Measurements from ENCODE around the gene ZAP70.

DNA sequence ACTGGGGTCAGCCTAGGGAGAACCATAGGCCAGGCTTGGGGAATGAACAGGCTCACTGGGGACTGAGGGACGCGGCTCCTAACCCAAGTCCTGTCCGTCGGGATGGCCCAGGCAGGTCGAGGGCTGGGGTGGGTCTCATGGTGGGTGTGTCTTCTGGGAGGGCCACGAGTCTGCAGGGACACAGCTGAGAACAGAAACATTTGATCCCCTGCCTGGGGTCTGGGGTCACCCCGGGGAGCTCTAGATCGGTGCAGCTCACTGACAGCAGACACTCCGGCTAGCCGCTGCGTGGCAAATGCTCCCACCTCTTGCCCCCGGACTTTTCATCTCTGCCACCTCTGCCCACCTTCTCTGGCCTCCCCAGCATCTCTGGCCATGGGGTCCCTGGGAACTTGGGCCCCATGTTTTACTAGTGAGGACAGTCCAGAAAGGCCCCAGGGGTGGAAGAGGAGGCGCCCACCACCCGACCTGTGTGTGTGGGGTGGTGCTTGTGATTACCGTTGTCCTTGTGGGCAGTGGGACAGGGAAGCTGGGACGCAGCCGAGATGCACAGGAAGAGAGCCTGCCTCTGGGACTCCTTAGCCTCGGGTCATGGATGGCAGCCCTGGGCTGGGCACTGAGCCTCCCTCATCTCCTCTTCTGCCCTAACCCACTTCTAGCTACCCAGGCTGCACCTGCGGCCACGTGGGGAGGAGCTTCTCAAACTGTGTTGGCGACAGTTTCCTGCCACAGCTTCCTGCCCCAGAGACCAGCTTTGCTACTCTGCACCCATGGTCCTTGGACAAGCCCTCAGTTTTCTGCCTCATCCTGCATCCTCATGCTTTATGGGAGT, 4.9 kb downstream of the ZAP70 start:
- TF ChIP-seq POLR2A (IDR thresholded peaks at IDR 0.05; ENCODE audit: low read length) (no peak), GATA1 (IDR thresholded peaks at IDR 0.05; ENCODE audit: low read depth, low read length) (no peak)
